Measurements from ENCODE around the gene POF1B.

POF1B gene

GRCh38 chrX:85243761-85244449, 135.6 kb downstream of the POF1B start, which contains the start of the genes SATL1 and ZNF711:
Gene SATL1 (minus strand): TSS chrX:85243779. CDS start chrX:85108968, 134,811 bp downstream.
Gene ZNF711 (plus strand): TSS chrX:85243991. CDS start chrX:85247573, 3,582 bp downstream.
- no peak for DNase-seq (ENCODE audit: extremely low read depth in 1 of 2, low read depth in 1 of 2)

GRCh38 chrX:85243155-85243554, 136.3 kb downstream of the POF1B start:
- no peak for DNase-seq (ENCODE audit: extremely low read depth in 1 of 2, low read depth in 1 of 2)
